Left ventricle myocardium superior (tissue), 1 donor: ENCODE measurements around the gene PPP2R5C. TPM values are rescaled to one million over a fixed set of nuclear protein-coding genes. Genes with fewer than 3 reads are reported as not detected.

Experiments
- ATAC-seq: fragments of 200-7000 bp; cut with Tn5 transposase; one replicate; pipeline ENCODE4 v1.9.1; 2020; ENCODE audit warnings: mild to moderate bottlenecking, moderate library complexity
- DNase-seq: peaks from one replicate; pipeline ENCODE4 v3.0.0-alpha.2; 2020
- intact Hi-C: fragments of 100-400 bp; cut with micrococcal nuclease; formaldehyde crosslinking; loops from one replicate; pipeline ENCODE4 v1.11.0; 2022
- total RNA-seq: library from RNA; stranded (reverse); fragmentation: NEBNext Ultra II Directional; extraction: Animal tissue kit (Norgen Biotek cat#: 25700); gene quantifications from one replicate; pipeline ENCODE4 v1.2.1, GENCODE V29; 2021
- donor health status: DM: no; HTN: yes; CAD: no; lungs with severe emphysema.

Gene PPP2R5C
- total RNA-seq, 1 donor from 2014 or later = 211 TPM

DNA sequence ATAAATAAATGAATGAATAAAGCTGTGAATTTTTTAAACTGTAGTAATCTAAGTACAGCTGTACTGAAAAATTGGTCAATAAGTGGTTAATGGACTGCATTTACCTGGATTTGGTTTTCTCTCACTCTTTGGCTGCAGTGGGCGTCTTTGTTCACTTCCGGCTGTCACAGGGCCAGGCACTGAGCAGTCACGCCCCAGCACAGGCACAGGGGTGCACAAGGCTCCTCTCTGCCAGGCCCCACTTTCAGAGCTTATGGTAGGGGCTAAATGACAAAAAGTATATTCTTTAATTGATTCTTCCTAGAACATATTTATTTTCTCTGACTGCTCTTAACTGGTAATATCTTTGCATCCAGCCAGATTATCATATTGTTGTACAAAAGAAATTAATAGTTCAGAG, 132.2 kb downstream of the PPP2R5C start:
- no peak for DNase-seq
- intact Hi-C loops = no loop called here
- ATAC-seq = no peak

GRCh38 chr14:101894365-101895081, 133.0 kb downstream of the PPP2R5C start:
- no peak for DNase-seq
- intact Hi-C loops = no loop called here
- ATAC-seq = no peak

DNA sequence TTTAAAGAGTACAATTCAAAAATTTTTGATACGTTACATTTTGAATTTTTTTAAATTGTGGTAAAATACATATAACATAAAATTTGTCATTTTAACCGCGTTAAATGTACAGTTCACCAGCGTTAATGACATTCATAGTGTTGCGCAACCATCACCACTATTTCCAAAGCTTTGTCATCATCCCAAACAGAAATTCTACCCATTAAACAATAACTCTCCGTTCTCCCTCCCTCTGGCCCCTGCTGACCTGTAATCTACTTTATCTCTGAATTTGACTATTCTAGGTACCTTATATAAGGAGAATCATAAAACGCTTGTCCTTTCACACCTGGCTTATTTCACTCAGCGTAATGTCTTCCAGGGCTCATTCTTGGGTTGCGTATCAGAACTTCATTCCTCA, 133.7 kb downstream of the PPP2R5C start:
- DNase-seq = no peak
- intact Hi-C loops = no loop called here
- ATAC-seq = no peak

- ATAC-seq (no peak), DNase-seq (no peak)
- intact Hi-C loops = no loop called here
These were observed 135.8 kb downstream of the PPP2R5C start for GRCh38 chr14:101897326-101897725.

GRCh38 chr14:101898416-101898815, 136.9 kb downstream of the PPP2R5C start:
- no peak for DNase-seq
- intact Hi-C loops = no loop called here
- ATAC-seq = no peak

DNA sequence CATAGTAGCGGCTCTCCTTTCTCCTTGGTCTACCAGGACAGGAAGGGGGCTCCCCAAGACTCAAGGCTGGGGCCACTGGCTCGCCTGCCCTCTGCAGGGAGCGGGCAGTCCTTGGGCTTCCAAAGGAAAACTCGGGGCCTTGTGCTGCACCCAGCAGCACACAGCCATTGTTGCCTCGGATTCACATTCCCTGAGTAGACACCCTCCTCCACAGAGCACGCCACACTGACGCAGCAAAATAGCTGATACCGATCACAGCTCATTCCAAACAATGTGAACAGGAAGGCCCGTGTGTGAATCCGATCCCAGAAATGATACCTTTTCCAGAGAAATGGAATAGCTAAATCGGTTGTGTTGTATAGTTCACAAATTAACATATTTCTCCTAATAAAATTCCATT, 137.8 kb downstream of the PPP2R5C start:
- ATAC-seq = no peak
- DNase-seq = no peak
- intact Hi-C loops = no loop called here

GRCh38 chr14:101900253-101900652, 138.7 kb downstream of the PPP2R5C start:
- no peak for DNase-seq
- ATAC-seq = no peak
- intact Hi-C loops = no loop called here

DNA sequence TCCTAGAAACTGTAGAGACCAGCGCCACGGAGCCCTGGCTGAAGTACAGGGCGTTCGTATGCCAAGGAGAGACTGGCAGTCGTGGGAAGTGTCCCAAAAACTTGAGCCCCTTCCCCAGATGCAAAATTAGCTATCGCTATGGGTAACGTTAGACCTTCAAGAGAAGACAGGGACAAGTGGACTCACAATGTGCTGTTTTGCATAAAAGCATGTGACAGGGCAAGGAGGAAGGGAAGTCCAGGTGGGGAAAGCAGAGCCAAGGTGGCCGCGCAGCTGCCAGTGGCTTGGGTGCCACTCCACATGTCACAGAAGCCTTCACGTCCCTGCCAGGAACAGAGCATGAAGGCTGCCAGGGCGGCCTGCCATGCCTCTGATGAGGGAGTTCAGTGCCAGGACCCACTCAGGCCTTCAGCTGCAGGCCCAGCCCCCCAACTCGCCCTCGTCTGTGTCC, 141.6 kb downstream of the PPP2R5C start:
- intact Hi-C loops = no loop called here
- DNase-seq = peak; percentile 91
- ATAC-seq = peak; percentile 97

- DNase-seq (no peak), ATAC-seq (no peak)
- intact Hi-C loops = no loop called here
These were observed 144.1 kb downstream of the PPP2R5C start for GRCh38 chr14:101905614-101906013.

DNA sequence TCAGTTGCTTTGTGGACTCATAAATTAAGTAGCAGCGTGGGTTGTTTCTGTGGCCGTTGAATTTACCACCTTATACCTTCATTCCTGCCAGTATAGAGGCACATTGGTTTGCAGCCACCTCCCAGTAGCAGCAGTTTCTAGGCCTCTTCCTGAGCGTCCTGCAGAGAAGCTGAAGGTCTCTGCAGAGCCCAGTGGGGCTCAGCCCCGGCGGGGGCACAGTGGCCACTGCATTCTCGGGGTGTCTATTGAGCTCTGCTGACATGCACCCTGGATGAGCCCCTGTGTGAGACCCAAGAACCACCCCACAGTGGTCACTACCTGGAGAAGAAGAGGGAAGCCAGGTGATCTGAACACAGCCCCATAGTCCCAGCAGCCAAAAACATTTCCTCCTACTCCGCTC, 145.1 kb downstream of the PPP2R5C start:
- intact Hi-C loops = no loop called here
- ATAC-seq (no peak), DNase-seq (no peak)

- DNase-seq = no peak
- intact Hi-C loops = no loop called here
These were observed 146.1 kb downstream of the PPP2R5C start for GRCh38 chr14:101907619-101908018.

DNA sequence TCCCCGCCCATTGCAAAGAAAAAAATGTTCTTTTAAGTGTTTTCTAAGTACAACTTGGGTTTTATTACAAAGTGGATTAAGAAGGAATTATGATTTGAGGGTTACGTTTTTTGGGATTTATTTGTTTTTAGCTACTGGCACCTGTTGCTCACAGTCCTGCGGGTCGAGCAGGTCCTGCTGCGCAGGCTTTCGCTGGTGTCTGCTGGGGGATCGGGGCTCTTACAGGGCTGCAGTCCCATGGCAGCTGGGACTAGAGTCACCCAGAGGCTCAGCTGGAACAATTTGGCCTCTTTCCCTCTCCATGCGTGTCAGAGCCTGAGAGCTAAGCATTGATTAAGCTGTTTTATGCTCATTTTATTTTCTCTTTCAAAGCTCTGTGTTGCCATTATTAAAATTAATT, 147.3 kb downstream of the PPP2R5C start:
- no peak for ATAC-seq
- no peak for DNase-seq
- intact Hi-C loops = no loop called here

More at GRCh38 chr14:101907619-101908018, 146.1 kb downstream of the PPP2R5C start:
- ATAC-seq = no peak

DNA sequence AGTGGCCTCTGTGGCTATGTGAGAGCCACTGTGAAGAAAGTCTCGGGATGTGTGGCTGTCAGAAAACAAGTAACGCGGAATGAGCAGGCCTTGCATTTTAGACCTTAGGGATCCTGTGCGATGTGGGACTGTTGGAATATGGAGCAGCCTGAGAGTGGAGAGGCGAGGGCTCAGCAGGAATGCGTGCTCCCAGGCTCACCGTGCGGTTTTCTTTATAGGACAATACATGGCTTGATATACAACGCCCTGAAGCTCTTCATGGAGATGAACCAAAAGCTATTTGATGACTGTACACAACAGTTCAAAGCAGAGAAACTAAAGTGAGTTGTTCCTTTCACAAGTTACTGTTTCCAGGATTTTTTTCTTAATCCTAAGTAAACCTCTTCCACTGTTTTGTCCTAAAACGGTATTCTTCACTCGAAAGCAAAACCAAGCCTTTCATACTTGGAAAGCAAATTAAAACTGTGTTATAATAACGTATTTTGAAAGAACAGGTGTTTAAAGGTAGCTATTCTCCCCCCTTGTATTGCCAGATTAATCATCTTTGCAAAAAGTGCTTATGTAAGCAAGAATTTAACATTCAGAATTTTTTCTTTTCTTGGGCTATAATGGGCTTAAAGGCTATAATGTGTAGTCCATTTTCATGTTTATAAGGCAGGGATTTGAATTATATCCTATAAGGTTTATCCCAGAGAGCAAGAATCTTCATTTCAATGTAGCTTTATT, 148.0 kb downstream of the PPP2R5C start:
- intact Hi-C loops = no loop called here
- DNase-seq = no peak
- ATAC-seq = no peak

DNA sequence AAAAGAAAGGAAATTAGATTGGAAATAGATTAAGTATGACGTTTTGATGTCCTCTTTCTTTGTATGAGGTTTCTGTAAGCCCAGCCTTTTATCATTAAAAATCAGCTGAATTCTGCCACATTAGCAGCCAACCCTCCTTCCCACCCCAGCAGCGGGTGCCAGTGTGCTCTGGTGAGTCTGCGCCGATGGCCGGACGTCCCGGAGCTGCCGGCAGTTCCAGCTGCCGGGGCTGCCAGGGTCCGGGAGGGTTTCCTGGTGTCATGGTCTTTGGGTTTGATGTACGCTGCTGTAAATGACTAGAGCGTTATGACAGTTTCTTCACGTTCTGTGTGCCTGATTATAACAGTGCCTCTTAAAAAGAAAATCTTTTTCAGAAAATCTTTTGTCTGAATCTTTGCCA, 151.3 kb downstream of the PPP2R5C start:
- DNase-seq (no peak), ATAC-seq (no peak)

GRCh38 chr14:101914083-101914482, 152.6 kb downstream of the PPP2R5C start:
- intact Hi-C loops = no loop called here
- no peak for DNase-seq
- ATAC-seq = no peak

More for the DNA sequence above, 151.3 kb downstream of the PPP2R5C start:
- intact Hi-C loops = no loop called here

DNA sequence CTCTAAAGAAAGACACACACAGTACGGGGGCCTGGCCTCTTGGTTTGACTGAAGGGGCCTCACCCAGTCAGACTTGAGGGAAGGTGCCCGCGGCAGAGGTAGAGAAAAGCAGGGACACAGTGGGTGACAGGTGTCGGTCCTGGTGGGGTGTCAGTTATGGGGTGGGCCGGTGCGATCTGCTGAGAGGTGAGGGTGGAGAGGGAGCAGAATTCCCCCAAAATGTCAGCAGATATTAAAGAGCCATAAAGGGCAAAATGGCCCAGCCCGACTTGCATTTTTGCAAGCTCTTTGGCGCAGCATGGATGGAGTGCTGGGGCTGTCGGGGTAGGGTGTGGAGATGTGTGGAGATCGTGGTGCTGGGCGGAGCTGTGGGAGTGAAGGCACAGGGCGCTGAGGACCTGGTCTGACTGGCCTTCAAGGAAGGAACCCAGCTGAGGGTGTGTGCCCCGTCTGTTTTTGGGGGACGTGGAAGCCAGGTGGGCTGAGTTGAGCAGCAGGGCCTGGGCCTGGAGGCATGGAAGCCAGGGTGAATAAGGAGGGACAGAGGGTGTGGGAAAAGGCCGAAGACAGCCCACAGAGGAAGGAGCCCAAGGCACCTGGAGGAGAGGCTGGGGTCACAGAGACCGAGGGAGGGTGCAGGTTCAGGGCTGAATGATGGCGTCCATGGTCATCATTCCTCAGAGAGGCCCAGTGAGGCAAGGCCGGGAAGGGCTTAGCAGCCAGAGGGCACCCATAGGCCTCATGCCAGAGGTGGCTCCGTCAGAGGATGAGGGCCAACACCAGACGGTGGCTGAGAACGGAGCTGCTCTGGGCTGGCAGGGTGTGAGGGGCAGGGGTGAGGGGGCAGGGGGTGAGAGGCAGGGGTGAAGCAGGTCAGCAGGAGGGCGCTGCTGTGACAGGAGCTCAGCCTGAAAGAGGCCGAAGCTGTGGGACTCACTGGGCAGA, 154.6 kb downstream of the PPP2R5C start:
- DNase-seq = no peak
- intact Hi-C loops = no loop called here

GRCh38 chr14:101916816-101917412, 155.4 kb downstream of the PPP2R5C start:
- no peak for DNase-seq
- intact Hi-C loops = no loop called here
- peak; percentile 40 for ATAC-seq

More for the DNA sequence above, 154.6 kb downstream of the PPP2R5C start:
- peak; percentile 62 for ATAC-seq

DNA sequence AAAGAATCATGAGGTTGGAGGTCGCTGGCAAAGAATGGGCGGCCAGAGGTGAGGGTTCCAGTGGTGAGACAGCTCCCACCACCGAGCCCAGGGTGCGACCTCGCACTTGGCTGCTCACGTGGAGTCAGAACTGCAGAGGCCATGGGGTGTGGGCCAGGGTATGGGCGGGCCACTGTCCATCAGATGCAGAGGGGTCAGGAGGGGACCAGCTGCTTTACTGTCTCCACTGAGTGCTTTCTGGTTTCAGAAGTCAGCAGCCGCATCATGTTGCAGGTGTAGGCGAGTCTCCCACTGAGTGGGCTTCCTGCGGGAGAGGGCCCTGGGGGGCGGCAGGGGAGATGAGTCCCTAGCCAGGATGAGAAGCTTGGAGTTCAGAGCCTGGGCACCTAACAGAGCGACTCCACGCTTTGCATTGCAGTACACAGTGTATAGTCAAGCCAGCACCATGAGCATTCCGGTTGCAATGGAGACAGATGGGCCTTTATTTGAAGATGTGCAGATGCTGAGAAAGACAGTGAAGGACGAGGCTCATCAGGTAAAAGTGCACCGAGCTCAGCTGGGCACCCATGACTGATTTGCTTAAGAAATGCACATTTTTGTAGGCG, 156.0 kb downstream of the PPP2R5C start:
- DNase-seq (no peak), ATAC-seq (peak; percentile 19)
- intact Hi-C loops = no loop called here
